BE2C (cell line): ENCODE results near the gene ETHE1.

ENCODE experiments used
- DNase-seq: peaks from one replicate; pipeline ENCODE4 v3.0.0-alpha.2; 2020
- H3K27me3 ChIP-seq: fragments of 250-450 bp; sonication (Bioruptor Pico); 2 replicates; pipeline ENCODE4 v1.5.1; 2020; ENCODE audit warnings: mild to moderate bottlenecking
- H3K36me3 ChIP-seq: fragments of 250-450 bp; sonication (Bioruptor Pico); 2 replicates; pipeline ENCODE4 v1.5.1; 2020; ENCODE audit warnings: mild to moderate bottlenecking
- H3K4me1 ChIP-seq: fragments of 250-450 bp; sonication (Bioruptor Pico); 2 replicates; pipeline ENCODE4 v1.5.1; 2020
- H3K4me3 ChIP-seq: 2 replicates; pipeline ENCODE4 v1.5.1; 2011; ENCODE audit warnings: low read depth, low read length
- H3K9me3 ChIP-seq: fragments of 250-450 bp; sonication (Bioruptor Pico); 2 replicates; pipeline ENCODE4 v1.5.1; 2020
- CTCF ChIP-seq: IDR thresholded peaks from 2 replicates; pipeline ENCODE4 v1.5.1; 2012; ENCODE audit warnings: mild to moderate bottlenecking, low read depth, low read length

The ETHE1 gene

GRCh38 chr19:43483281-43483680, 43.7 kb downstream of the ETHE1 start:
- DNase-seq, result no peak

DNA sequence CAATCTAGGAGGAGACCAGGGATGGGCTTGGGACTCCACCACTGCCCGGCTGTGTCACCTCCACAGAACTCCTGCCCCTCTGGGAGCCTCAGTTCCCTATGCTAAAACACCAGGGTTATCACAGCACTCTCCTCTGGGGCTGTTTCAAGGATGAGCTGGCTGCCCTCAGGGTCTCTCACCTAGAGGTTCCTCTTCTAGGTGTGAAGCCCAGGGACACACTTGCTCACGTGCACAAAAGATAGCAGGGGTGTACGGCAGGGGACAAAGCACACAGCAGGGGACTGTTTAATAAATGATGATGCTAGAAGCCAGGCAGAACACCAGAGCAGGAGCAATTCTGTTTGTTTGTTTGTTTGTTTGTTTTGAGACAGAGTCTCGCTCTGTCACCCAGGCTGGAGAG, 44.8 kb downstream of the ETHE1 start:
- Histone ChIP-seq H3K36me3 (no peaks in the 10 kb centered on the region), H3K9me3 (no peaks in the 10 kb centered on the region), H3K27me3 (no peaks in the 10 kb centered on the region), H3K4me1 (no peaks in the 10 kb centered on the region), H3K4me3 (no peak overlapping the region)
- TF ChIP-seq CTCF, result no peak
- no peak for DNase-seq

More at GRCh38 chr19:43483281-43483680, 43.7 kb downstream of the ETHE1 start:
- Histone ChIP-seq H3K36me3 (no peaks in the 10 kb centered on the region), H3K27me3 (no peaks in the 10 kb centered on the region), H3K9me3 (no peaks in the 10 kb centered on the region), H3K4me3 (no peak overlapping the region), H3K4me1 (no peaks in the 10 kb centered on the region)
- TF ChIP-seq CTCF, result no peak

GRCh38 chr19:43481701-43482100, 45.3 kb downstream of the ETHE1 start:
- DNase-seq, result no peak
- Histone ChIP-seq H3K27me3 (no peaks in the 10 kb centered on the region), H3K9me3 (no peaks in the 10 kb centered on the region), H3K36me3 (no peaks in the 10 kb centered on the region), H3K4me1 (no peaks in the 10 kb centered on the region), H3K4me3 (no peak overlapping the region)
- no peak for TF ChIP-seq CTCF

DNA sequence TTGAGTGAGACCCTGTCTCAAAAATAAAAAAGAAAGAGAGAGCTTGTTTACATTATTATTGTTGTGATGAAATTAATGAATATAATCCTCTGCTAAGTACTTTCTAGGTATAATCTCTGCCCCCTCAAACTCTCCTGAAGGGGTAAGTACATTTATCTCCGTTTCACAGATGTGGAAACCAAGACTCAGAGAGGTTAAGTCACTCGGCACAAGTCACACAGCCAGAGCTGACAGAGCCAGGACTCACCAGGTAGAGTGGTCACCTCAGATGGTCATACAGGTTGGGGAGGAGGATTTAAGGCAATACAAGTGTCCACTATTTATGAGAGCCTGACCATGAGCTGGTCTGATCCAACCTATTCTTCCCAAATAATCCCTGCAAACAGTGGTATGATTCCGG, 46.4 kb downstream of the ETHE1 start:
- TF ChIP-seq CTCF, result no peak
- H3K27me3 ChIP-seq, result no peaks in the 10 kb centered on the region
- H3K36me3 ChIP-seq, result no peaks in the 10 kb centered on the region
- no peaks in the 10 kb centered on the region for H3K9me3 ChIP-seq
- H3K4me1 ChIP-seq, result no peaks in the 10 kb centered on the region
- H3K4me3 ChIP-seq, result no peak overlapping the region
- DNase-seq, result no peak

GRCh38 chr19:43479961-43480561, 46.9 kb downstream of the ETHE1 start:
- H3K36me3 ChIP-seq, result no peaks in the 10 kb centered on the region
- DNase-seq, result no peak
- H3K9me3 ChIP-seq, result no peaks in the 10 kb centered on the region
- no peak overlapping the region for H3K4me3 ChIP-seq
- no peaks in the 10 kb centered on the region for H3K27me3 ChIP-seq
- no peaks in the 10 kb centered on the region for H3K4me1 ChIP-seq
- no peak for TF ChIP-seq CTCF

DNA sequence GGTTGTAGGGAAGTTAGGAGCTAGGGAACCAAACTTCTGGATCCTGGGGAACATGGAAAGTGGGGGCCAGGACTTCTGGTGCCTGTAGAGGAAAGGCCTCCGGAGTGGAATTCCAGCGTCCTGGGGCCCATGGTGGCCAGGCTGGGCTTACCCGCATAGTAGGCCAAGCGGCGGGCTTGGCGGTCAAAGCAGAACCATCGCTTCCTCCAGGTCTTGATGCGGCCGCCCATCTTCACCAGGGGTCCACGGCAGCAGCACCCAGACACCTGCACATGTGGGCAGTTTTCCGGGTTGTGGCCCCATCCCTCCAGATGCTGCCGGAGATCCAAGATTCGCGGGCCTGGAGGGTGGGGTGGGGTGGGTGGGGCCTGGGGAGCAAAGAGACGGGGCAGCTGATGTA, 47.8 kb downstream of the ETHE1 start:
- Histone ChIP-seq H3K4me1 (no peaks in the 10 kb centered on the region), H3K4me3 (no peak overlapping the region), H3K9me3 (no peaks in the 10 kb centered on the region), H3K36me3 (no peaks in the 10 kb centered on the region), H3K27me3 (no peaks in the 10 kb centered on the region)
- no peak for TF ChIP-seq CTCF
- no peak for DNase-seq
